Trophoblast cell (in vitro differentiated cells and primary cell): ENCODE data around the gene SLAIN2.

Source experiments
- DNase-seq, 2 donors: peaks; one replicate each; pipeline ENCODE4 v3.0.0-alpha.2; 2016
- H2AFZ ChIP-seq: 2 replicates; pipeline ENCODE4 v1.6.1; 2013; ENCODE audit warnings: low read length, moderate library complexity, mild to moderate bottlenecking; ENCODE audit not compliant: insufficient read depth, poor library complexity
- H2AK5ac ChIP-seq: 2 replicates; pipeline ENCODE4 v1.6.1; 2013; ENCODE audit warnings: mild to moderate bottlenecking, low read length
- H2BK120ac ChIP-seq: 2 replicates; pipeline ENCODE4 v1.6.1; 2013; ENCODE audit warnings: low read length, mild to moderate bottlenecking, moderate library complexity; ENCODE audit not compliant: insufficient read depth, poor library complexity
- H2BK12ac ChIP-seq: 2 replicates; pipeline ENCODE4 v1.6.1; 2013; ENCODE audit warnings: mild to moderate bottlenecking, low read length, moderate library complexity
- H2BK5ac ChIP-seq: 2 replicates; pipeline ENCODE4 v1.6.1; 2013; ENCODE audit warnings: low read length, low read depth, moderate library complexity, mild to moderate bottlenecking; ENCODE audit not compliant: poor library complexity
- H3K14ac ChIP-seq: 2 replicates; pipeline ENCODE4 v1.6.1; 2013; ENCODE audit warnings: mild to moderate bottlenecking, low read length
- H3K18ac ChIP-seq: 2 replicates; pipeline ENCODE4 v1.6.1; 2013; ENCODE audit warnings: mild to moderate bottlenecking, low read length
- H3K23ac ChIP-seq: 2 replicates; pipeline ENCODE4 v1.6.1; 2013; ENCODE audit warnings: low read length
- H3K27ac ChIP-seq: 2 replicates; pipeline ENCODE4 v1.5.1; 2013; ENCODE audit warnings: low read depth, mild to moderate bottlenecking, inconsistent platforms, low read length, moderate library complexity
- H3K27me3 ChIP-seq: 2 replicates; pipeline ENCODE4 v1.6.1; 2013; ENCODE audit warnings: inconsistent platforms, mild to moderate bottlenecking, low read length, moderate library complexity; ENCODE audit not compliant: insufficient read depth
- H3K36me3 ChIP-seq, 2 experiments: 1 replicate in 1 of 2; 2 replicates in 1 of 2; pipeline ENCODE4 v1.6.1; 2013; ENCODE audit warnings: low read length in 2 of 2, mild to moderate bottlenecking in 2 of 2, moderate library complexity in 1 of 2; ENCODE audit not compliant: insufficient read depth in 2 of 2, control insufficient read depth in 1 of 2
- H3K4ac ChIP-seq: 2 replicates; pipeline ENCODE4 v1.6.1; 2013; ENCODE audit warnings: low read depth, mild to moderate bottlenecking, low read length, moderate library complexity
- H3K4me1 ChIP-seq, 2 experiments: 1 replicate in 1 of 2; 2 replicates in 1 of 2; pipeline ENCODE4 v1.6.1; 2013; ENCODE audit warnings: low read length in 2 of 2, mild to moderate bottlenecking in 2 of 2, moderate library complexity in 1 of 2; ENCODE audit not compliant: insufficient read depth in 2 of 2, control insufficient read depth in 1 of 2
- H3K4me2 ChIP-seq: 2 replicates; pipeline ENCODE4 v1.6.1; 2013; ENCODE audit warnings: inconsistent platforms, mild to moderate bottlenecking, low read length, moderate library complexity
- H3K4me3 ChIP-seq: 2 replicates; pipeline ENCODE4 v1.5.1; 2013; ENCODE audit warnings: mild to moderate bottlenecking, low read depth, low read length, inconsistent platforms
- H3K79me1 ChIP-seq: one replicate; pipeline ENCODE4 v1.6.1; 2013; ENCODE audit warnings: low read length
- H3K79me2 ChIP-seq: 2 replicates; pipeline ENCODE4 v1.6.1; 2013; ENCODE audit warnings: low read length, mild to moderate bottlenecking; ENCODE audit not compliant: control insufficient read depth, insufficient read depth, poor library complexity
- H3K9ac ChIP-seq: 2 replicates; pipeline ENCODE4 v1.6.1; 2013; ENCODE audit warnings: mild to moderate bottlenecking, low read length
- H3K9me3 ChIP-seq: 2 replicates; pipeline ENCODE4 v1.6.1; 2013; ENCODE audit warnings: low read depth, mild to moderate bottlenecking, control low read depth, inconsistent platforms, low read length; ENCODE audit not compliant: insufficient read depth
- H4K12ac ChIP-seq: 2 replicates; pipeline ENCODE4 v1.6.1; 2013; ENCODE audit warnings: low read depth, mild to moderate bottlenecking, low read length, moderate library complexity
- H4K8ac ChIP-seq: 2 replicates; pipeline ENCODE4 v1.6.1; 2013; ENCODE audit warnings: low read depth, mild to moderate bottlenecking, low read length, moderate library complexity
- H4K91ac ChIP-seq: one replicate; pipeline ENCODE4 v1.6.1; 2013; ENCODE audit warnings: low read depth, mild to moderate bottlenecking, low read length, moderate library complexity
- WGBS: extraction: QIAGEN DNeasy Blood & Tissue Kit; methylation state at CpG from one replicate; pipeline ENCODE4 v1.1.7; 2013; ENCODE audit warnings: missing lambda C conversion rate; ENCODE audit not compliant: insufficient read length, insufficient coverage; ENCODE audit errors: extremely low coverage; 5-methylcytosine and 5-hydroxymethylcytosine counted together

Gene SLAIN2

DNA sequence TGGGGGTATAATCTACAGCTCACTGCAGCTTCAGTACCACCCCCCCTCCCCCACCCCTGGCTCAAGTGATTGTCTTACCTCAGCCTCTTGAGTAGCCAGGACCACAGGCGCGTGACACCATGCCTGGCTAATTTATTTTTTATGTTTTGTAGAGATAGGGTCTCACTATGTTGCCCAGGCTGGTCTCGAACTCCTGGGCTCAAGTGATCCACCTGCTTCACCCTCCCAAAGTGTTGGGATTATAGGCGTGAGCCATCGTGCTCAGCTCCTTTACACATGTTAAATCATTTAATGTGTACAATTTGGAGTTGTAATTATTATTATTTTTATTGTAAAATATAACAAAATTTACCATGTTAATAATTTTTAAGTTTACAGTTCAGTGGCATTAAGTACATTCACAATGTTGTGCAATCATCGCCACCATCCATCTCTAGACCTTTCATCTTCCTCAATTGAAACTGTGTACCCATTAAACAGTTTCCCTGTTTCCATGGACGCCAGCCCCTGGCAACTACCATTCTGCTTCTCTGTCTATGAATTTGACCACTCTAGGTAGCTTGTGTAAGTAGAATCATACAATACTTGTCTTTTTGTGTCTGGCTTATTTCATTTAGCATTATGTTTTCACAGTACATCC lies 6.1 kb downstream of the SLAIN2 start:
- no CpG with 5 or more reads among the region's 7 CpGs for WGBS
- H2AFZ ChIP-seq, result no peak overlapping the region
- H3K18ac ChIP-seq, result no peak overlapping the region
- H2BK12ac ChIP-seq, result no peak overlapping the region
- peak overlapping the region; percentile 75 for H3K4ac ChIP-seq
- H3K9me3 ChIP-seq, result no peaks in the 10 kb centered on the region
- peaks cover 0 to 1% of the 10 kb centered on the region in 2 experiments for H3K4me1 ChIP-seq
- H3K9ac ChIP-seq, result no peak overlapping the region
- H3K14ac ChIP-seq, result no peak overlapping the region
- no peak overlapping the region for H2BK120ac ChIP-seq
- peaks cover under 1% of the 10 kb centered on the region for H3K79me1 ChIP-seq
- no peaks in the 10 kb centered on the region for H3K36me3 ChIP-seq
- no peak overlapping the region for H3K23ac ChIP-seq
- no peak overlapping the region for H2AK5ac ChIP-seq
- no peak overlapping the region for H3K4me2 ChIP-seq
- no peak overlapping the region for H2BK5ac ChIP-seq
- no peak overlapping the region for H4K12ac ChIP-seq
- peaks cover 8% of the 10 kb centered on the region for H3K79me2 ChIP-seq
- H4K8ac ChIP-seq, result no peak overlapping the region
- no peak for DNase-seq
- H3K4me3 ChIP-seq, result no peak overlapping the region
- H3K27ac ChIP-seq, result no peak overlapping the region
- H3K27me3 ChIP-seq, result no peaks in the 10 kb centered on the region
- H4K91ac ChIP-seq, result no peak overlapping the region

DNA sequence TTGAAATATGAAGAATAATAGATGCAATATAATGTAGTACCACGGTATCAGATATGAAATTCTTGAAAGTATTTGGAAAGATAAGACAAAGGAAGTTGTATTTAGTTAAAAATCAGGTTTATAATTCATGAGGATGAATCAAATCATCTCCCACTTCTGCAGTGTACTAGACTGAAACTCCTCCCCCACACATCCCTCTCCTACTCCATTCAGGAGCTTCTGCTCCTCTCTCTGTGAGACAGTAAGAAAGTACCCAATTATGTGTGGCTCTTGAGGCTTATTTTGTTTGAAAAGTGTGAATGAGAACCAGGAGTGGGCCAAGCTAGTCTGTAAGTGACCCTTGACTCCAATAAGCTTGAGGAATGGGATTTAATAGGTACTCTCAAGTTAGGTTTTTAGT lies 9.5 kb downstream of the SLAIN2 start:
- H3K27ac ChIP-seq, result no peak overlapping the region
- no peak overlapping the region for H4K12ac ChIP-seq
- H2BK5ac ChIP-seq, result no peak overlapping the region
- H3K36me3 ChIP-seq, result peaks cover 0 to 3% of the 10 kb centered on the region in 2 experiments
- H3K23ac ChIP-seq, result no peak overlapping the region
- no peak overlapping the region for H3K18ac ChIP-seq
- peaks cover 9% of the 10 kb centered on the region for H3K79me2 ChIP-seq
- H2AFZ ChIP-seq, result no peak overlapping the region
- H3K27me3 ChIP-seq, result no peaks in the 10 kb centered on the region
- H3K9ac ChIP-seq, result no peak overlapping the region
- no peak overlapping the region for H4K8ac ChIP-seq
- no peak overlapping the region for H3K14ac ChIP-seq
- H3K79me1 ChIP-seq, result no peaks in the 10 kb centered on the region
- H3K4me1 ChIP-seq, result peaks cover 0 to 1% of the 10 kb centered on the region in 2 experiments
- no peak overlapping the region for H3K4me2 ChIP-seq
- H3K9me3 ChIP-seq, result no peaks in the 10 kb centered on the region
- H2BK120ac ChIP-seq, result no peak overlapping the region
- peak overlapping the region; percentile 62 for H3K4ac ChIP-seq
- WGBS, result no CpG with 5 or more reads among the region's 1 CpG
- no peak overlapping the region for H2BK12ac ChIP-seq
- H4K91ac ChIP-seq, result no peak overlapping the region
- no peak overlapping the region for H3K4me3 ChIP-seq
- no peak for DNase-seq
- H2AK5ac ChIP-seq, result no peak overlapping the region

- Histone ChIP-seq H3K14ac (no peak overlapping the region), H2AFZ (no peak overlapping the region), H3K4me1 (peaks cover 0 to 1% of the 10 kb centered on the region in 2 experiments)
Observed at GRCh38 chr4:48352793-48353192, 11.5 kb downstream of the SLAIN2 start.

GRCh38 chr4:48356355-48356754 lies 15.0 kb downstream of the SLAIN2 start:
- peaks cover 3% of the 10 kb centered on the region in 2 experiments for H3K4me1 ChIP-seq
- H3K4me3 ChIP-seq, result no peak overlapping the region
- H3K27me3 ChIP-seq, result no peaks in the 10 kb centered on the region
- peaks cover 0 to 3% of the 10 kb centered on the region in 2 experiments for H3K36me3 ChIP-seq
- H3K18ac ChIP-seq, result no peak overlapping the region
- H3K9me3 ChIP-seq, result no peaks in the 10 kb centered on the region
- H2AK5ac ChIP-seq, result no peak overlapping the region
- H2BK12ac ChIP-seq, result no peak overlapping the region
- peaks cover 2% of the 10 kb centered on the region for H3K79me2 ChIP-seq
- H2BK120ac ChIP-seq, result no peak overlapping the region
- H3K27ac ChIP-seq, result no peak overlapping the region
- no peak overlapping the region for H2BK5ac ChIP-seq
- H4K12ac ChIP-seq, result no peak overlapping the region
- H3K9ac ChIP-seq, result no peak overlapping the region
- no peak overlapping the region for H4K8ac ChIP-seq
- H3K4me2 ChIP-seq, result no peak overlapping the region
- H3K79me1 ChIP-seq, result no peaks in the 10 kb centered on the region
- H4K91ac ChIP-seq, result no peak overlapping the region
- no CpG with 5 or more reads among the region's 1 CpG for WGBS
- H3K14ac ChIP-seq, result no peak overlapping the region
- H3K23ac ChIP-seq, result no peak overlapping the region
- H3K4ac ChIP-seq, result no peak overlapping the region
- DNase-seq, result no peak
- no peak overlapping the region for H2AFZ ChIP-seq

More at GRCh38 chr4:48352793-48353192, 11.5 kb downstream of the SLAIN2 start:
- Histone ChIP-seq H2BK12ac (no peak overlapping the region), H4K91ac (no peak overlapping the region), H4K8ac (no peak overlapping the region), H3K27ac (no peak overlapping the region), H3K9me3 (no peaks in the 10 kb centered on the region), H3K4ac (peak overlapping the region; percentile 27), H3K4me2 (no peak overlapping the region), H3K23ac (no peak overlapping the region), H2BK5ac (no peak overlapping the region), H3K18ac (no peak overlapping the region), H3K4me3 (no peak overlapping the region), H2AK5ac (no peak overlapping the region), H3K36me3 (peaks cover 0 to 3% of the 10 kb centered on the region in 2 experiments), H3K27me3 (no peaks in the 10 kb centered on the region), H3K79me1 (no peaks in the 10 kb centered on the region), H2BK120ac (no peak overlapping the region), H3K79me2 (peaks cover 6% of the 10 kb centered on the region), H3K9ac (no peak overlapping the region), H4K12ac (no peak overlapping the region)
- WGBS, result no CpG with 5 or more reads among the region's 4 CpGs
- DNase-seq, result no peak
